Parathyroid adenoma (tissue), 2 donors: ENCODE results near the gene EXD3.

ENCODE experiments used
- H2AFZ ChIP-seq: fragments of 300-600 bp; sonication (generic); one replicate; pipeline ENCODE4 v1.7.0; 2017; ENCODE audit warnings: antibody characterized with exemption, mild to moderate bottlenecking
- H3K27ac ChIP-seq: fragments of 300-600 bp; sonication (generic); one replicate; pipeline ENCODE4 v1.7.0; 2017
- H3K27me3 ChIP-seq: fragments of 300-600 bp; sonication (generic); one replicate; pipeline ENCODE4 v1.7.0; 2017; ENCODE audit warnings: low read length; ENCODE audit not compliant: control insufficient read depth, insufficient read depth
- H3K36me3 ChIP-seq: fragments of 300-600 bp; sonication (generic); one replicate; pipeline ENCODE4 v1.7.0; 2017; ENCODE audit warnings: low read length; ENCODE audit not compliant: control insufficient read depth, insufficient read depth
- H3K4me1 ChIP-seq: fragments of 300-600 bp; sonication (generic); one replicate; pipeline ENCODE4 v1.7.0; 2017; ENCODE audit warnings: control low read depth
- H3K4me2 ChIP-seq: fragments of 300-600 bp; sonication (generic); one replicate; pipeline ENCODE4 v1.7.0; 2017; ENCODE audit warnings: low read length
- H3K4me3 ChIP-seq: fragments of 300-600 bp; sonication (generic); one replicate; pipeline ENCODE4 v1.7.0; 2017; ENCODE audit warnings: low read depth, low read length
- H3K79me2 ChIP-seq: fragments of 300-600 bp; sonication (generic); one replicate; pipeline ENCODE4 v1.7.0; 2017; ENCODE audit warnings: control low read depth
- H3K9ac ChIP-seq: fragments of 300-600 bp; sonication (generic); one replicate; pipeline ENCODE4 v1.7.0; 2017; ENCODE audit warnings: mild to moderate bottlenecking
- H3K9me3 ChIP-seq: fragments of 300-600 bp; sonication (generic); one replicate; pipeline ENCODE4 v1.7.0; 2017; ENCODE audit warnings: low read length; ENCODE audit not compliant: control insufficient read depth
- CTCF ChIP-seq: fragments of 300-600 bp; sonication (generic); IDR thresholded peaks from one replicate; pipeline ENCODE4 v1.7.0; 2017; ENCODE audit warnings: antibody characterized with exemption, mild to moderate bottlenecking
- donor health status: primary hyperparathyroidism.

Gene EXD3

DNA sequence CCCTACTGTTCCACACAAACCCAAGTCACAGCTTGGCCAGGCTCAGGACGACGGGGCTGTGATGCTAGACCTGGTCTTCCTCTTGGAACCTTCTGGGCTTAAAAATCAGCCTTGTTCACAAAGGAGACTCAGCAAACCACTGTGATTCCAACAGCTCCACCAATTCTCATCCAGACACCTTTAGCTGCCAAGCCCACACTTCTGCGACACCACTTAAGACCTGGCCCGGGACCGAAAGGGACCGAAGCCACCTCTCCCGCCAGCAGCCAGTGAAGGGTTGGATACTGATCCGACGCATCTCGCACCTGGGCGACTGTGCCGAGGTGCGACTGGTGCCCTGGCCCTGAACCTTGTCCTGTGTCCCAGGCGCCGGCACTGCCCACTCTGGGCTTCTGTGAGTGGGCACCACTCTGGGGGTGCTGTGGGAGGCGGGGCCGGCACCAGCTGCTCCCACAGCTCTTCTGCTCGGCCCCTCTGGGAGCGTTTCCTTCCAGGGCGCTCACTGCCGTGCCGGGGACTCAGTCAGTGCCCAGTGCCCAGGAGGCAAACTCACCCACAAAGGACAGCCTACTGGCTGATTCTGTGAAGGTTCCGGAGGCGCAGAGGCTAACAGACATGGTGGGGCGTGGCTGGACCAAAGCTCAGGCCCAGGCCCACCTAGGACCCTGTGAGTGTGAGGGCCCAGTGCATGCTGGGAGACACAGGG lies 50.9 kb downstream of the EXD3 start:
- Histone ChIP-seq H3K27ac (no peak overlapping the region), H3K79me2 (no peaks in the 10 kb centered on the region), H3K9ac (no peak overlapping the region), H2AFZ (no peak overlapping the region), H3K9me3 (no peaks in the 10 kb centered on the region), H3K4me3 (no peak overlapping the region), H3K36me3 (no peaks in the 10 kb centered on the region), H3K27me3 (no peaks in the 10 kb centered on the region), H3K4me2 (no peak overlapping the region), H3K4me1 (no peaks in the 10 kb centered on the region)
- no peak for TF ChIP-seq CTCF

DNA sequence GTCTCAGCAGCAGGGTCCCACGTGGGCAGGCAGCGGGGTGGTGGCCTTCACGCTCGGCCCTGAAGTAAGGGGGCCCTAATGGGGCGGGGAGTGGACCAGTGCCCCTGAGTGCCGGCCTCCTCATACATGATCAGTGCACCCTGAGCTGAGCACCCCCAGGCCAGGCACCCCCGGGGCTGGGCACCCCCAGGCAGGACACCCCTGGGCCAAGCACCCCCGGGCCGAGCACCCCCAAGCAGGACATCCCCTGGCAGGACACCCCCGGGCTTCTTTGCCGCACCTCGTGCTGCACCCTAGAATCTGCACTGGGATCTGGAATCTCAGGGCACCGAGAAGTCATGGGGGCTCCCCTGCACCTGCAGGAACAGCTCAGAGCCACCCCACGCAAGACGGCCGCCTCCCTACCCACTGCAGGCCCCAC lies 51.4 kb downstream of the EXD3 start:
- Histone ChIP-seq H3K79me2 (no peaks in the 10 kb centered on the region), H3K27me3 (no peaks in the 10 kb centered on the region), H3K27ac (no peak overlapping the region), H3K9ac (no peak overlapping the region), H3K4me3 (no peak overlapping the region), H3K9me3 (no peaks in the 10 kb centered on the region), H2AFZ (no peak overlapping the region), H3K36me3 (no peaks in the 10 kb centered on the region), H3K4me1 (no peaks in the 10 kb centered on the region), H3K4me2 (no peak overlapping the region)
- no peak for TF ChIP-seq CTCF

DNA sequence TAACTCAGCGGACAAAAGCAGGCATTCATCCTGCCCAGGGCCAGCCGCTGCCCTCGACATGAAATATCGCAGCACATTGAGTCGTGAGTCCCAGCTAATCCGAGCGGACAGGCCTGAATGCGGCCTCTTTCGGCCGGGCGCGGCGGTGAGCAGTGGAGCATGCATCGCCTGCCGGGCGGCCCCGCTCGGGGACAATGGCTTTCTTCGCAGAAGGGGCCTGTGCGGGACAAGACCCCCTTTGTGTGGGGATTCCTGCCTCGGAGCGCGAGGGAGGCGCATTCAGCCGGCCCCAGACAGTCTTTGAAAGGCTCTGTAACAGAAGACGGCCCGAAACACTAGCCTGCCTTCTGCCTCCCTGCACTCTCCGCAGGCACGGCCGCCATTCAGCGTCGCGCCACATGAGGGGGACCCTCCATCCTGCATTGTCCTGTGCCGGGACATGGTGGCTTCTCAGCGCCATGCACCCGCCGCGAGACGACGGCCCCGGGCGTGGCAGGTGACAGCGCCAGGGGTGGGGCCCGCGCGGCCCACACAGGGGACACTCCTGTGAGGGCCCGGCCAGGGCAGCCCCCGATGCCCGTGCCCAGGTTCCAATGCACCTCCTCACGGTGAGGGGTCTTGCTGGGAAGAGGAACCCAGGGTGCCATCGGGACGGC lies 52.0 kb downstream of the EXD3 start:
- no peak for TF ChIP-seq CTCF
- no peak overlapping the region for H3K27ac ChIP-seq
- no peak overlapping the region for H3K9ac ChIP-seq
- H3K36me3 ChIP-seq: no peaks in the 10 kb centered on the region
- no peaks in the 10 kb centered on the region for H3K4me1 ChIP-seq
- H3K27me3 ChIP-seq: no peaks in the 10 kb centered on the region
- H2AFZ ChIP-seq: no peak overlapping the region
- H3K4me2 ChIP-seq: no peak overlapping the region
- no peaks in the 10 kb centered on the region for H3K79me2 ChIP-seq
- H3K9me3 ChIP-seq: no peaks in the 10 kb centered on the region
- H3K4me3 ChIP-seq: no peak overlapping the region

DNA sequence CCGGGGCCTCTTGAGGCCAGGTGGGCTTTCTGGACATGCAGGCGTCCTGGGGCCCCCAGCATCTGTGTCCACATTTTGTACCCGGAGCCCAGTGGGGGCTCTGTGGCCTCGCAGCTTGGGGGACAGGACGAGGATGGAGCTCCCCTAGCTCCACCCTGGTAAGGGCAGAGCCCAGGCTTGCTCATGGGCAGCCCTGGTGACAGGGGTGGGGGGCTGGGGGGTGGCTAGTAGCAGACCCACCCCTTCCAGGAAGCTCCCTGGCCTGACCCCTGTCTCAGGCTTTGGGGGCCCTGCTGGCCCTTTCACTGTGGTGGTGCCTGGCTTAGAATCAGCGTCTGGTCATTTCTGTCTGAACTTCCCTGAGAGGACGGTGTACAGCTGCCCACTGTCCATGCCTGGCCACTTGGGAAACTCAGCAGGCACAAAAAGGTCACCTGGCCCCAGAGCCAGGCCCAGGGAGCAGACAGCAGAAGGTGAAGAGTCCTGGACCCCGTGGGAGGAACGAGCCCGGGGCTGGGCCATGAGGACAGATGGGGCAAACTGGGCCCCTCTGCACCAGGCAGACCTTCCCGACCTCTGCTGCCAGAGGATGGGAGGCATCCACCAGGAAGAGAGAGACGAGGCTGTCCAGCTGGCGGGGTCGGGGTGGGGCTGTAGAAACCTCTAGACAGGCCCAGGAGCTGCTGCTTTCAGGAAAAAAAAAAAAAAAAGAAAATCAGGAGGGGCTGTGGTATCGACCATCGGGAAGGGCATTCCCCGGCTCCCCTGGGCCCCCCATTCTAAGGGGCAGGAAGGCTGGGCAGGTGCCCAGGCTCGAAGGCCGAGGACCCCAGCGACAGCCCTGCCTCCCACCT lies 52.8 kb downstream of the EXD3 start:
- H3K4me2 ChIP-seq: no peak overlapping the region
- no peak overlapping the region for H3K27ac ChIP-seq
- H3K27me3 ChIP-seq: no peaks in the 10 kb centered on the region
- no peak overlapping the region for H3K4me3 ChIP-seq
- no peaks in the 10 kb centered on the region for H3K79me2 ChIP-seq
- TF ChIP-seq CTCF: no peak
- no peaks in the 10 kb centered on the region for H3K4me1 ChIP-seq
- H2AFZ ChIP-seq: no peak overlapping the region
- H3K36me3 ChIP-seq: no peaks in the 10 kb centered on the region
- no peak overlapping the region for H3K9ac ChIP-seq
- no peaks in the 10 kb centered on the region for H3K9me3 ChIP-seq
